HG03159 (cell line): ENCODE results near the gene TIAM2.
"Not testable (repeated sequence)": the region's sequence is repeated elsewhere in the genome, so short reads cannot be mapped to it uniquely, and the experiment has no call there.

ENCODE experiments used
- ATAC-seq: cut with Tn5 transposase; IDR thresholded peaks from one replicate; pipeline ENCODE4 v1.9.1; 2021; ENCODE audit warnings: mild to moderate bottlenecking, moderate library complexity; ENCODE audit not compliant: unreplicated experiment

TIAM2 gene

DNA sequence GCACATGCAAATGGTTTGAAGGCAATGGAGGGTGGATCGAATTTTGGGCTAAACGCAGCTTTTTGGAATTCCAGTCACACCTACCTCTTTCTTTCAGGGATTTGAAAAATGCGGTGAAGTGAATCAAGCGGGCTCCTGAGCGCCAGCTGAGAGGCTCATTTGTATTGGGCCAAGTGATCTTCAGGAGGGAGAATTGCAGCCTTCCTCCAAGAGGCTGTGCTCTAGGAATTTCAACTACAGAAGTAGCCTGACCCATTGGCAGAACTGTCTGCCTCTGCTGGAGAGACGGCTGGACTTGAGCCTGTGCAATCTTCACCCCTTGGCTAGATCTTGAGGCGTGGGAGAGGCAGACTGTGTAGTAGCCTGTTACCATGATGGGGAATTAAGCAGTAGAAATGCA, 5.7 kb upstream of the TIAM2 start:
- no peak for ATAC-seq

DNA sequence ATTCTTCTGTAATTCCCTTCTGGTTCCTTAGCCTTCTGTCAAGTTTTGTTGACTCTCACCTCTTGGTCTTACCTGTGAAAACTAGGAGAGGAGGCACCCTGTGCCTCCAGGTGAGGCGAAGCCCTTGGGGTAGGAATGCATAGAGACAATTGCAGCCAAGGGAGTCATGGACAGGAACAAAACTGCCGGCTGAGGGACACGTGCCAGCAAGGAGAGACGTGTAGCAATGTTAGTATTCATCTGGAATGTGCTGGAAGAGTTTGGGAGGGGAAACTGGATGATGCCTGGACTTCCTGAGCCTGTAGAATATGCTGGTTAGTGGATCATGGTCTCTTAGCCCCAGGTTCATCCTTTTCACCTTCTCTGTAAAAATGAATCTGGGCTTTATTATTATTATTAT, 3.9 kb upstream of the TIAM2 start:
- no peak for ATAC-seq

DNA sequence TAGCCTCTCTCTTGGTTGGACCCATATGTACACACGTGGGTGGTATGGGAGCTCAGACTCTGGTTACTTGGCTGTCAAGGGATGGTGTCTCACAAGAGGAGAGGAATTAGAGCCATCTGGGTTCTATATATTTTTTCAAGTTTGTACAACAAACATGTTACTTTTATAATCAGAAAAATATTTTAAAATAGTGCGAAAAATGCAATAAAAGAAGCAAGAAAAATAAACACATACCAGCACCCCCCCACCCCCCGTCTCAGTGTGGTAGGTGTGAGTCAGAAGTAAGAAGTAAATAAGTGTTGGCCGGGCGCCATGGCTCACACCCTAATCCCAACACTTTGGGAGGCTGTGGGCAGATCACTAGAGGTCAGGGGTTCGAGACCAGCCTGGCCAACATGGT, 2.1 kb upstream of the TIAM2 start:
- ATAC-seq, result no peak

DNA sequence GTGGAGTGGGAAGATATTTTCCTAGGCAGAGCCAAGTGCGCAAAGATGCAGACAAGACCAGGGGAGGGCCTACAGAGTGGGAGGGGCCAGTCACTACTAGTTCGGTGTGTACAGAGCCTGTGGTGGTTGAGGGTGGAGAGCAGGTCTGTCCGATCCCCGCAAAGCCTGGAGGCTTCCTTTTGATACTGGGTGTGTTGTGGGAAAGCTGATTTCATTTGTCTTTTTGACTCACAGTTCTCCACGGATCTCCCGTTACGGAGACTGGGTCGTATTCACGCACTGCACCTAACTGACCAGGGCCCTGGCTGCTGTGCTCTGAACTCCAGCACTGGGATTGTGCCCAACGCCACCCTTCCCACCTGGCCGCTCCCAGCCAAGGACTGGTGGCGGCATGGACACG, 1.4 kb upstream of the TIAM2 start:
- ATAC-seq, result no peak

DNA sequence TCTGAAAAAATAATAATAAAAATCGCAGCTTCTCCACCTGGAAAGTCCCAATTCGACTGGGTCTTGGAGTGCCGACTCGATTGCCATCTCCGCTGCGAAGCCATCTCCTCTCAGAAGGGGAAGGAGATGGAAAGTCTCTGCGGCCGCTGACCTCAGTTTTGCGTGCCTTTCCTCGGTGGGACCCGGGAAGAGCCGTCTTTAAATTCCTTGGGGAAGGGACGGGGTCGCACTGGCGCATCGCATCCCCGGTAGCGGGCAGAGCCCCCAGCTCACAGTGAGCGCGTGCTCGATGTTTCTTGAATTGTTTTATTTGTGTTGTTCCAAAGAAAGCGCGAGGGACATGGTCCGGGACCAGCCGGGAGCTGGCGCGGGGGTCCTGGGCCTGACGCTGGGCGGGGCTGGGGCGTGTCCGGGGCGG, 270 bp upstream of the TIAM2 start:
- ATAC-seq, result no peak

DNA sequence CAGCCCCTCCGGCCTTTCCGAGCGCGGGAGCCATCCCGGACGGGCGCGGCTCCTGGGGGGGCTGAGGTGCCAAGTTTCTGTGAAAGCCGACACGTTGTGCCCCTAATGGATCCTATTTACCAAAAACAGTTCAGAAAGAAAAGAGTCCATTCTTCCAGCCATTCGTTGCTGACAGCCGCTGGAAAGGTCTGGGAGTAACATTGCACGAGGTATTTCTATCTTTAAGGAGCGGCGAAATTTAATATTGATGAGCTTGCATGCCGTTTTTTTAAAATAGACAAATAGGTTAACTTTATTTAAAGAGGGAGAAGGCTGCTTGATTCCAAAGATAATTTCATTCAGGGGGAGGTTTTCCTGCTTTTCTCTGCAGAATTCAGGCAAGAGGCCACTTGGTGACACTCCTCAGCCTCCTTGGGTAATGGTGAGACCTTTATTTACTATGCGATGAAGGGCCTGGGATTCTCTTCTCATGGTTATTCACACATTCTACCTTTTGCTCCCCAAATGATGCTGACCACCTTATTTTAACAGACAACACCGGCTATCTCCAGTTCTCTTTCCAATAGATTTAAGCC, 988 bp downstream of the TIAM2 start:
- no peak for ATAC-seq

DNA sequence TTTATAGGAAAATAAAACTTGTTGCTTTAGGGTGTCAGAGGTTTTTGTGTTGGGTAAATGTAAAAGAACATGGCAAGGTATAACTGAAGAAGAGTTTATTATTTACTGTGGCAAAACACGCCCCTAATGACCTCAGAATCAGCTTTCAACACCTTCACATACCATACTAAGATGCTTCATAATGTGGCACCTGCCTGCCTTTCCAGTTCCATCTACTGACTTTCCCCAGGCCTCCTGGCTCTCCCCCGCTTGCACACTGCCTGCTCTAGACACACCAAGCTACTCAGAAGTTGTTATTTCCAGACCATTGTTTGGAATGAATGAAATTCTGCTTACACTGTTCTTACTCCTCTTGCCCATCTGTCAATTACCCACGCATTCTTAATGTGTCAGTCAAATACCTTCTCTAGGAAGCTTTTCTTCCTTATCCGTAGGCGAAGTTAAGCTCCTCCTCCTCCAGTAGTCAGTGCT, 1.8 kb downstream of the TIAM2 start:
- ATAC-seq, result no peak

DNA sequence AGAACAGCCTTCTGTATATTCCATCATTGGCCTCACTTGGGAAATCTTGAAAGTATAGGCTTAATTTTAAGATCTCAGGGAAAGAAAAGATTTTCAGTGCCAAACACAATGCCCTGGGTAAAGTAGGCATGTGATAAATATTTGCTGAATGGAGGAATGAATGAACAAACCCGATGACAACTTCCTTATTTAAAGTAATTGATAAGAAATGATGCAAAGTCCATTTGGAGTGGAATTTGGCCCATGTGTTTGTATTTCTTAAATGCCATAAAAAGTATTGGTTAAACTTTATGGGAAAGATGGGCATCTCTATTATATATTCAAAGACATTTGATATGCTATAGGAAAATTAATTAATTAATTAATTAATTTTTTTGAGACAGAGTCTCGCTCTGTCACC, 3.7 kb downstream of the TIAM2 start:
- ATAC-seq, result no peak

DNA sequence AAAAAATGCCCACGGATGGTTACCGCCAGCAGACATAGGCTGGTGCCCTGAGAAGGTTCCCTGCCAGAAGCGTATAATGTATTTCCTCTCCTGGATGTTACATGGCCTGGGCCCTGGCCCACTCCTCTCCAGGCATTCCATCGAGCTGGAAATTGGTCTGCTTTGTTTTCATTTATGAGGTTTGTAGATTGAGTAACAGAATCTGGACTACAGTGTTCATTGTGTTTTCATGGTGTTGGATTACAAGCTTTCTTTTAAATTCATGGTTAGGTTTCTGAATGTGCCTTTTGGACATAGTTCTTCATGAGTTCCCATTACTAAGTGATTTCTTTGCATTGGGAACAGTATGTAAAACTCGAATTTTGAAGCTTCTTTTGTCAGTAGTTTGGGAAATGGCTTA, 6.4 kb downstream of the TIAM2 start:
- ATAC-seq, result no peak

DNA sequence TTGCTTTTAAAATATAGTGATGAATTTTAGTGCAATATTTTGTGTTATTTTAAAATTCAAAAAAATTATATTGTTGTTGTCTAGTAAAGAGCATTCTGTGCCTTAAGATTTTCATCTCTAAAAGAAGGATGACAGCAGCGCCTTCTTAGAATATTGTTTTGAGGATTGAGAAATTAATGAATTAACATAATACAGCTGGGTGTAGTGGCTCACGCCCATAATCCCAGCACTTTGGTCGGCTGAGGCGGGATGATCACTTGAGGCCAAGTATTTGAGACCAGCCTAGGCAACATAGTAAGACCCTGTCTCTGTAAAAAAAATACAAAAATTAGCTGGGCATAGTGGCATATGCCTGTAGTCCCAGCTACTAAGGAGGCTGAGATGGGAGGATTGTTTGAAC, 6.8 kb downstream of the TIAM2 start:
- no peak for ATAC-seq

DNA sequence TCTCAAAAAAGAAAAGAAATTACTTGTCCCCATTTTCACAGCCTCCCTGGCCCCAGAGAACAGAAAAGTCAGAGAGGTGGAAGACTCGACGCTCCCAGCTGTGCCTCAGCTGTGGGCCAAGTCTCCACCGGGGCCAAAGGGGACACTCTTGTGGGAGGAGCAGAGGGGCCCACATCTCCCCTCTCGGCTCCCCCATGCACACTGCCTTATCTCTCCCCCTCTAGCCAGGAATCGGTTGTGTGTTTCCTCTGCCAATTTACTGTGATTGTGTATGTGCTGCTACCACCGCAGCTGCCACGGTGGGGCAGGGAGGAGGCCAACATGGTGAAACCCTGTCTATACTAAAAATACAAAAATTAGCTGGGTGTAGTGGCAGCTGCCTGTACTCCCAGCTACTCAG, 8.4 kb downstream of the TIAM2 start:
- ATAC-seq, result no peak

DNA sequence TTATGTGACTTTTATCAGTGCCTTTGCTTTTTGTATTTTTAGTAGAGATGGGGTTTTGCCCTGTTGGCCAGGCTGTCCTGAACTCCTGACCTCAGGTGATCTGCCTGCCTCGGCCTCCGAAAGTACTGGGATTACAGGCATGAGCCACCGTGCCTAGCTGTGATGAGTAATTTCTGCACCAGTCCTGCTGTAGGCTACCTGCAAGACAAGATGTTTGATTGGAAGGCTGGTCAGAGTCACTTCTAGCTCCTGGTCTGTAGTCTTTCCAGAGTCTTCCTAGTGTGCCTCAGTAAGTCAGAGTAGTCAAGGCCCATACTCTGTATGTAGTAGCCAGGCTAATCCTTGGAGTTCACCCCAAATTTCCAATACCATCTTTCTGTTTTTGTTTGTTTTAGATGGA, 8.9 kb downstream of the TIAM2 start:
- ATAC-seq, result no peak

DNA sequence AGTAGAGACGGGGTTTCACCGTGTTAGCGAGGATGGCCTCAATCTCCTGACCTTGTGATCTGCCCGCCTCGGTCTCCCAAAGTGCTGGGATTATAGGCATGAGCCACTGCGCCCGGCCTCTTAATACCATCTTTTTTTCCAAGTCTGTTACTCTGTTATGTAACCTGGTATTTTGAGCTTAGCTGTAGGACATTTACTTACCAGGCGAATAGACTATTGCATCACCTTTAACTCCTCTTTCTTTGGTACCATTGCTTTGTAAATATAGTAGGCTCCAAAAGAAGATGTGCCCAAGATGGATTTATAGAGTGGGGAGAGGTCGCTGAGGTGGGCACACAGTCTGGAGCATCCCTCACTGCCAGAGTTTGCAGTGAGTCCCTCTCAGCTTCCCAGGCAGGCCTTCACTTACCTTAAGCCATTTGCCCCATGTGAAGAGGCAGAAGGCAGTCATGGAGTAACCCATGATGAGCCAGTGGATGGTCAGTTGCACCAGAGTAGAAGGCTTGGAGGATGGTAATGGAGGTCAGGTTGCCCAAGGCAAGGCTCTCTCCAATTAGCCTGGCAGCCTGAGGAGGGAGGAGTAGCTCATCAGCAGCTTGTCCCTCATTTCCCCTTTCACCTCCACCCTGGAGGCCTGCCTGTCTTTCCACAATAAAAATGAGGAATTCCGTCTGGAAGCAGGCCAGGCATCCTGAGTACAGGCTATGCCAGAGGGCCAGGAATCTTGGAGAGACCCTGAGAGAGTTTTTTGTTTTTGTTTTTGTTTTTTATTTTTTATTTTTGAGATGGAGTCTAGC, 9.7 kb downstream of the TIAM2 start:
- ATAC-seq, result no peak

DNA sequence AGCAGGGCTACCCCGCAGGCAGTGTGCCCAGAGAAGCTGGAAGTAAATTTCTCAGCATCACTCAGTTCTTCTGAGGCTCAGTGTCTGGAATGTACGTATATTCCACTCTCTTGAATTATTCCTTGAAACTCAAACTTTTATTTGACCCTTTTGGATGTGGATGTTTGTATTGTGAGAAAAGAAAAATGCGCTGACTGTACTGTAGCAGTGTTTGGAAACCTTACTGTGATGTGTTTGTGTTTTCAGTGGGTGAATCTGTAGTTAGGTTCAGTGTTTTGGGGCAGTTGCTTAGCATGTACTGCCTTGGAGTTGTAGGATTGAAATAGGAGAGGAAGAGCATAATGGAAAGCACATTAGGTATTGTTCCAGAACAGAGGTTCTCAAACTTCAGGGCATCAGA, 13.5 kb downstream of the TIAM2 start:
- ATAC-seq, result no peak

DNA sequence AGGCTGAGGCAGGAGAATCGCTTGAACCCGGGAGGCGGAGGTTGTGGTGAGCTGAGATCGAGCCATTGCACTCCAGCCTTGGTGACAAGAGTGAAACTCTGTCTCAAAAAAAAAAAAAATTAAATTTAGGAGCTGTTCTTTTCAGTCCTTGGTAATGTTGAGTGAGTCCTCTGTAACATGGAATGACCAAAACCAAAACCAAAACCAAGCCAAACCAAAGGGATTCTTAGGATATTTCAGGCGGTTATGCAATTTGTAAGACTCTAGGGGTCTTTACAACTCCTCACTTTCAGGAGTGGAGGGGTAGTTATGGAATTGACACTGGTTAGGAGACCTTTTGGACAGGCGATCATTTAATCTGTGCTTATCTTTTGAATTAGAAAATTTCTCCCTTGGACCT, 15.8 kb downstream of the TIAM2 start:
- no peak for ATAC-seq

DNA sequence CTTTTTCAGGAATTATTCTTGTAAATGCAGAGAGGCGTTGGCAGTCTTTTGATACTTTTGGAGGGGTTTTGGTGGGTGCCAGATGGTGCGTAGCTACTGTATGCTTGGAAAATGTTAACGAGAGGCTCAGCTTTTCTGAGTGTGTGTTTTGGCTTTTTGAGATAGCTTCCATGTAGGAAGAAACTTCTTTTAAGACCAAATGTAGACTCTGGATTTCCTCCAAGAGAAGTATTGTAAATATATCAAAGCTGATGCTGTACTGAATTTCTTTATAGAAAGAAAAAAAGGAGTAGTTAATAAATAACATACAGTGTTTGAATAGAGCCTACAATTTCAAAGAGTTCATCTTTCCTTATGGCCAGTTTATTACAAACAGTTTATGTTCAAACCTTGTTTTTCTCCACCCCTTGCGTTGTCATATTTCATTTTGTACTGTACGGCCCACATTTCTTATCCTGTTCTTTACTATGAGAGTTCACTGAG, 16.7 kb downstream of the TIAM2 start:
- ATAC-seq, result no peak

DNA sequence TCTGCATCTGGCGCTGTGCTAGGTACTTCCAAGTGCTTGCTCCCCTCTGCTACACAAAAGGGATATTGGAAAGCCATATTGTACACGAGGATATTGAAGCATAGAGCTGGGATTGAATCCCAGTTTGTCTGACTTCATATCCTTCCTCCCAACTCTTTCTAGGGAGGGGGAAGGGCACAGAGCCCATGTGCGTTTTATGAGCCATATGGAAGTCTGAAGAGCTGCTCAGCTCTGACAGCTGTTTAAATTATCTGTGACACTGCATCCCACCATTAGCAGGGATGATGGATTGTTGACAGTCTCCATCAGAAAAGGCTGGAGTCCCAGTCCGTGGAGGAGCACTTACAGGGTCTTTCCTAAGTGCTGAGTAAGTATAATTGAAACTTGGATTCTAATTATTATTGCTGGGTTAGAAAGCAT, 18.4 kb downstream of the TIAM2 start:
- no peak for ATAC-seq

DNA sequence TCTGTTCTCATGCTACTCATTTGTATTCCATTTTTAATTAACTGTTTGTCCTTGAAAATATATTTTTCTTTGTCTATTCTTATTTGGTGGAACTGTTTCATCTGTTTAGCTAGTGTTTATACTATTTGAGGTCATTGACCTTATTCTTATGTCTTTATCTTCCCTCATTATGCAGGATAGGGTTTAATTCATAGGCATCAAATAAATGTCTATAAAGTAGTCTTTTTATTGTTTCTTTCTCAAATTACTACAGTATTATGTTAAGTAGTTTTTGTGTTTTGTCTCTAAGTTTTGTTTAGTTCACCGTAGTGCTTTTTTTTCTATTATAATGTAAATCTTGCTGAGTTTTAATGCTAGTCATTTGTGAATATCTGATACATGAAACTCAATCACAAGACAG, 19.0 kb downstream of the TIAM2 start:
- no peak for ATAC-seq

DNA sequence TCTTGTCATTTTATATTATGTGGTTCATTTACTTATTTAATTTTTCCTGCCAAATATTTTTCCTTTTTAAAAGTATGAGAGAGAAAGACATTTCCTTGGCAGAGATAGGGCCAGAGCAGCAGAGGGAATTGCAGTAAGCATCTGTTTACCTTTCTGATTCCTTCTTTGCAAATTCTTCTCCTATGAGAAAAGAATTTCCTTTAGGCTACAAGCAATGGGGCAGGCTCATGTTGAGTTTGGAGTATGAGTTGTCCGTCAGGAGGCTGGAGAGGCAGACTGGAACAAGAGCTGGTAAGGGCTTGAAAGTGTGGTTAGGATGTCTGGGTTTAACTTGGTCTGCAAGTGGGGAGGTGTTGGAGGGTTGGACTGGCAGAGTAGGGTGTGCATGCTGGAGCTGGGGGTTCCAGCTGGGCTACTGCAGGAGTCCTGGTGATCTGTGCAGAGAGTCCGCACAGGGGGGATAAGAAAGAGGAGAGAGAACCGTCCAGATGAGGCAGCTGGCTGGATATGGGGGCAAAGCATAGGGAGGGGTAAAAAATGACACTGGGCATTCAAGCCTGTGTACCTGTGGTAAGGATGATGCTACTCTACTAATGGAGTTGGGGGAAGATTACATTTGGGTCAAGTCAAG, 19.7 kb downstream of the TIAM2 start:
- no peak for ATAC-seq

DNA sequence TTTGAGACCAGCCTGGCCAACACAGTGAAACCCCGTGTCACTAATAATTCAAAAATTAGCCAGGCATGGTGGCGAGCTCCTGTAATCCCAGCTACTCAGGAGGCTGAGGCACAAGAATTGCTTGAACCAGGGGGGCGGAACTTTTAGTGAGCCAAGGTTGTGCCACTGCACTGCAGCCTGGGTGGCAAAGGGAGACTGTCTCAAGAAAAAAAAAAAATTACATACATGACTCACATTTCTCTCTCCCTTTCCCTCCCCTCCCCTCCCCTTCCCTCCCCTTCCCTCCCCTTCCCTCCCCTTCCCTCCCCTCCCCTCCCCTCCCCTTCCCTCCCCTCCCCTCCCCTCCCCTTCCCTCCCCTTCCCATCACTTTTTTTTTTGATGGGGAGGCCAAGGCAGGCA, 23.3 kb downstream of the TIAM2 start:
- not testable (repeated sequence) for ATAC-seq

DNA sequence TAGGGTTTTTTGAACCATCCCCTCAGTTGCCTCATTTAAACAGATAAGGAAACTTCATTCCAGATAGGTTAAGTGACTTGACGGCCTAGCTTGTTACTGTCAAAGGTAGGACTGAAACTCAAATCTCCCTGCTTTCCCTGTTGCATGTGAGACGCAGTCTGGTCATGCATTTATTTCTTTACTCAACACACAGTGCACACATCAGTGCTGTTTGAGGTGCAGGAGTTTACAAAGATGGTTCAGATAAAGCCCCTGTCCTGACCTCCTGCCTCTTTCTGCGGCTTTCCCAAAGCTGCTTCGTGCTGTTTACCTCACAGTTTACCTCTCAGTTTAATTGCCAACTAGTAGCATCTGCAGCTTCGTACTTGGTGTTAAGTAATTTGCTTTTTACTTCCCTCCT, 26.6 kb downstream of the TIAM2 start:
- ATAC-seq, result no peak

DNA sequence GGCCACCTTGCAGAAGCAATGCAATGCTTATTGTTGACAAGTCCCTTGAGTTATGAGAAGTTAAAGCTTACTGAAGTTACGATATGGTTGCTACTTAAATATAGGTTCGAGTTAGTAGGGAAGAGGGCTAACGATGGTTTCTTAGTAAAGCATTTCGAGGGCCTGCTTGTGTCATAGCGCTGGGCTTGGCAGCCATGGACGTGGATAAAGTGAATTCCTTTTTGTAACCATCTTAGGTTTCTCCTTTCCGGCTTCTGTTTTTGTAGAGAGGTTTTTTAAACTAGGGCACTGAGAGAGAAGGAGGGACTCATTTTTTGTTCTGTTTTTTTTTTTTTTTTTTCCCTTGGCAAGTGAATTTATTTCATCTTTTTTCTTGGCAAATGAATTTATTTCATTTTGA, 27.6 kb downstream of the TIAM2 start:
- no peak for ATAC-seq
